WTC11 (cell line): Measurements from ENCODE around the gene DYNC1I1. TPM values are rescaled to one million over a fixed set of nuclear protein-coding genes. Genes with fewer than 3 reads are reported as not detected.

Experiments used
- ATAC-seq: fragments of 200-7000 bp; cut with Tn5 transposase; 2 replicates; pipeline ENCODE4 v1.10.0; 2021; ENCODE audit warnings: mild to moderate bottlenecking, moderate library complexity
- CTCF ChIA-PET: fragments of 300-600 bp; sonication (Branson Sonifier 250); formaldehyde crosslinking; loops from one replicate; lab custom pipeline; 2021; ENCODE audit warnings: antibody characterized with exemption; lab: Charles Lee
- POLR2A ChIA-PET: fragments of 350-600 bp; sonication (Branson Sonifier 250); formaldehyde crosslinking; loops from one replicate; lab custom pipeline; 2021; ENCODE audit warnings: antibody characterized with exemption; lab: Charles Lee
- DNase-seq: peaks from one replicate; pipeline ENCODE4 v3.0.0; 2021; ENCODE audit warnings: low spot score
- H3K27ac Mint-ChIP-seq: 2 replicates; pipeline ENCODE4 v1.8.0; 2021; ENCODE audit warnings: mixed read lengths
- H3K27me3 Mint-ChIP-seq: 2 replicates; pipeline ENCODE4 v1.8.0; 2021; ENCODE audit warnings: low read depth, mild to moderate bottlenecking, moderate library complexity, mixed read lengths
- H3K36me3 Mint-ChIP-seq: 2 replicates; pipeline ENCODE4 v1.8.0; 2021; ENCODE audit warnings: mixed read lengths
- H3K4me1 Mint-ChIP-seq: 2 replicates; pipeline ENCODE4 v1.8.0; 2022; ENCODE audit warnings: mixed read lengths
- H3K4me3 Mint-ChIP-seq: 2 replicates; pipeline ENCODE4 v1.8.0; 2021; ENCODE audit warnings: mild to moderate bottlenecking, moderate library complexity, mixed read lengths
- H3K9me3 Mint-ChIP-seq: 2 replicates; pipeline ENCODE4 v1.8.0; 2021; ENCODE audit warnings: mixed read lengths
- ATF6 ChIP-seq: sonication (generic); formaldehyde crosslinking; IDR thresholded peaks from 2 replicates; pipeline ENCODE4 v1.8.1; 2023; ENCODE audit warnings: mild to moderate bottlenecking, missing genetic modification reagents
- CBFB ChIP-seq: sonication (generic); formaldehyde crosslinking; IDR thresholded peaks from 2 replicates; pipeline ENCODE4 v1.8.1; 2022; ENCODE audit warnings: mild to moderate bottlenecking, low read depth, missing genetic modification reagents
- CDX4 ChIP-seq: fragments of 250-450 bp; sonication (Bioruptor Pico); IDR thresholded peaks from 2 replicates; pipeline ENCODE4 v1.9.0; 2021; ENCODE audit warnings: moderate library complexity, mild to moderate bottlenecking, inconsistent platforms, borderline replicate concordance
- CTCF ChIP-seq: fragments of 200-600 bp; IDR thresholded peaks from 2 replicates; pipeline ENCODE4 v1.8.0; 2022; ENCODE audit warnings: antibody characterized with exemption
- ELF4 ChIP-seq: sonication (generic); formaldehyde crosslinking; IDR thresholded peaks from 2 replicates; pipeline ENCODE4 v1.8.1; 2022; ENCODE audit warnings: low read depth, mild to moderate bottlenecking, moderate library complexity, missing genetic modification reagents
- ESRRA ChIP-seq: sonication (generic); formaldehyde crosslinking; IDR thresholded peaks from 2 replicates; pipeline ENCODE4 v1.8.1; 2022; ENCODE audit warnings: mild to moderate bottlenecking, missing genetic modification reagents, borderline replicate concordance
- GABPB1 ChIP-seq: sonication (generic); formaldehyde crosslinking; IDR thresholded peaks from 2 replicates; pipeline ENCODE4 v1.8.1; 2023; ENCODE audit warnings: mild to moderate bottlenecking, missing genetic modification reagents
- HMGA2 ChIP-seq: fragments of 250-450 bp; sonication (Bioruptor Pico); IDR thresholded peaks from 2 replicates; pipeline ENCODE4 v1.4.0; 2021; ENCODE audit warnings: mild to moderate bottlenecking, moderate library complexity
- MLX ChIP-seq: sonication (generic); formaldehyde crosslinking; IDR thresholded peaks from 2 replicates; pipeline ENCODE4 v1.8.1; 2023; ENCODE audit warnings: mild to moderate bottlenecking, missing genetic modification reagents, moderate library complexity
- MYBL2 ChIP-seq: sonication (generic); formaldehyde crosslinking; IDR thresholded peaks from 2 replicates; pipeline ENCODE4 v1.8.1; 2023; ENCODE audit warnings: mild to moderate bottlenecking, moderate library complexity, missing genetic modification reagents
- NR2C2 ChIP-seq: sonication (generic); formaldehyde crosslinking; IDR thresholded peaks from 2 replicates; pipeline ENCODE4 v1.8.0; 2022; ENCODE audit warnings: mild to moderate bottlenecking, missing genetic modification reagents
- RELA ChIP-seq: sonication (generic); formaldehyde crosslinking; IDR thresholded peaks from 2 replicates; pipeline ENCODE4 v1.8.1; 2022; ENCODE audit warnings: missing genetic modification reagents, mild to moderate bottlenecking, borderline replicate concordance
- SP1 ChIP-seq: sonication (generic); formaldehyde crosslinking; conservative IDR thresholded peaks from 2 replicates; pipeline ENCODE4 v1.8.1; 2022; ENCODE audit warnings: missing genetic modification reagents
- TCF7 ChIP-seq: sonication (generic); formaldehyde crosslinking; IDR thresholded peaks from 2 replicates; pipeline ENCODE4 v1.8.0; 2022; ENCODE audit warnings: mild to moderate bottlenecking, low read depth, missing genetic modification reagents, moderate library complexity
- TP53 ChIP-seq: sonication (generic); formaldehyde crosslinking; IDR thresholded peaks from 2 replicates; pipeline ENCODE4 v1.8.1; 2023; ENCODE audit warnings: mild to moderate bottlenecking, missing genetic modification reagents
- ZNF219 ChIP-seq: sonication (generic); formaldehyde crosslinking; IDR thresholded peaks from 2 replicates; pipeline ENCODE4 v1.8.0; 2023; ENCODE audit warnings: missing genetic modification reagents, mild to moderate bottlenecking, borderline replicate concordance
- ZNF263 ChIP-seq: sonication (generic); formaldehyde crosslinking; IDR thresholded peaks from 2 replicates; pipeline ENCODE4 v1.8.1; 2022; ENCODE audit warnings: low read depth, mild to moderate bottlenecking, moderate library complexity, missing genetic modification reagents
- ZNF281 ChIP-seq: sonication (generic); formaldehyde crosslinking; IDR thresholded peaks from 2 replicates; pipeline ENCODE4 v1.8.0; 2023; ENCODE audit warnings: mild to moderate bottlenecking, missing genetic modification reagents
- ZNF416 ChIP-seq: fragments of 250-450 bp; sonication (Bioruptor Pico); IDR thresholded peaks from 2 replicates; pipeline ENCODE4 v1.9.0; 2021; ENCODE audit warnings: mild to moderate bottlenecking, inconsistent platforms
- ZNF512 ChIP-seq: sonication (generic); formaldehyde crosslinking; IDR thresholded peaks from 2 replicates; pipeline ENCODE4 v1.8.1; 2022; ENCODE audit warnings: missing genetic modification reagents, borderline replicate concordance
- ZSCAN18 ChIP-seq: fragments of 250-450 bp; sonication (Bioruptor Pico); IDR thresholded peaks from 2 replicates; pipeline ENCODE4 v2.1.2; 2022; ENCODE audit warnings: mild to moderate bottlenecking, moderate library complexity
- total RNA-seq: library from RNA; stranded (reverse); gene quantifications from 3 replicates; pipeline ENCODE4 v1.2.3, GENCODE V29; 2021

The DYNC1I1 gene
- total RNA-seq, 1 experiment from 2014 or later: 2.8 TPM

GRCh38 chr7:95804052-95804451, 31.7 kb downstream of the DYNC1I1 start:
- Mint-ChIP-seq H3K4me1 (peaks cover 13% of the 10 kb centered on the region), H3K4me3 (no peak overlapping the region)
- DNase-seq: no peak
- TF ChIP-seq TCF7: no peak
- TF ChIP-seq ZSCAN18 (CRISPR knock-in tag): no peak
- no peak for TF ChIP-seq ZNF281 (CRISPR knock-in tag)
- TF ChIP-seq ESRRA (CRISPR knock-in tag): no peak
- TF ChIP-seq, all 79 proteins: peak for 0
- Mint-ChIP-seq H3K9me3 (no peaks in the 10 kb centered on the region), H3K27me3 (no peaks in the 10 kb centered on the region; the same call in 1 of the 2 replicates), H3K36me3 (no peaks in the 10 kb centered on the region), H3K27ac (no peak overlapping the region)
- ChIA-PET POLR2A (no interaction called here), CTCF (interaction anchor here (1.0 kb wide), 1 partner anchor 9 kb away, joined by 4 read pairs; no protein-coding TSS in a partner anchor)
- no peak for ATAC-seq

- ChIA-PET CTCF (no interaction called here), POLR2A (no interaction called here)
- H3K4me1 Mint-ChIP-seq: peaks cover 16% of the 10 kb centered on the region
- DNase-seq (no peak), ATAC-seq (no peak)
- H3K36me3 Mint-ChIP-seq: no peaks in the 10 kb centered on the region
- H3K4me3 Mint-ChIP-seq: no peak overlapping the region
- H3K27ac Mint-ChIP-seq: no peak overlapping the region
- no peaks in the 10 kb centered on the region for H3K9me3 Mint-ChIP-seq
- H3K27me3 Mint-ChIP-seq: no peaks in the 10 kb centered on the region
- TF ChIP-seq CTCF (no peak), ELF4 (CRISPR knock-in tag) (no peak), MLX (no peak), ZSCAN18 (CRISPR knock-in tag) (no peak), HMGA2 (CRISPR knock-in tag) (no peak), NR2C2 (no peak), SP1 (no peak), ZNF219 (CRISPR knock-in tag) (no peak), CBFB (CRISPR knock-in tag) (no peak), ZNF416 (CRISPR knock-in tag) (no peak), CDX4 (CRISPR knock-in tag) (no peak), ZNF512 (CRISPR knock-in tag) (no peak), ZNF263 (no peak), GABPB1 (no peak), ATF6 (CRISPR knock-in tag) (no peak), TP53 (CRISPR knock-in tag) (no peak), RELA (CRISPR knock-in tag) (no peak), MYBL2 (CRISPR knock-in tag) (no peak)
These were observed 33.6 kb downstream of the DYNC1I1 start for GRCh38 chr7:95805909-95806308.
